Liver (tissue), 9 donors: ENCODE data around the gene FAM227B. TPM values are rescaled to one million over a fixed set of nuclear protein-coding genes. Genes with fewer than 3 reads are reported as not detected.

Experiments used
- DNase-seq: peaks from one replicate; pipeline ENCODE4 v3.0.0-alpha.2; 2017; ENCODE audit warnings: low spot score
- H3K27ac ChIP-seq, 2 donors: one replicate each; pipeline ENCODE4 v1.7.0; 2013; ENCODE audit warnings: inconsistent platforms in 2 of 2, low read length in 2 of 2, control low read depth in 1 of 2, low read depth in 1 of 2, mild to moderate bottlenecking in 1 of 2
- H3K27me3 ChIP-seq, 4 donors: one replicate each; pipeline versions ENCODE4 v1.6.1 to v1.7.0; 2013; ENCODE audit warnings: low read length in 3 of 4, inconsistent platforms in 1 of 4, mild to moderate bottlenecking in 1 of 4, moderate library complexity in 1 of 4; ENCODE audit not compliant: control insufficient read depth in 4 of 4, insufficient read depth in 4 of 4
- H3K36me3 ChIP-seq, 4 donors: one replicate each; pipeline versions ENCODE4 v1.6.1 to v1.7.0; 2013; ENCODE audit warnings: low read length in 3 of 4, mild to moderate bottlenecking in 3 of 4, low read depth in 1 of 4, moderate library complexity in 1 of 4; ENCODE audit not compliant: control insufficient read depth in 4 of 4, insufficient read depth in 3 of 4
- H3K4me1 ChIP-seq, 4 donors: one replicate each; pipeline versions ENCODE4 v1.6.1 to v1.7.0; 2013; ENCODE audit warnings: low read length in 3 of 4, mild to moderate bottlenecking in 3 of 4, moderate library complexity in 1 of 4; ENCODE audit not compliant: control insufficient read depth in 4 of 4, insufficient read depth in 4 of 4
- H3K4me3 ChIP-seq, 3 donors: one replicate each; pipeline versions ENCODE4 v1.6.1 to v1.7.0; 2013; ENCODE audit warnings: low read length in 3 of 3, control low read depth in 1 of 3, low read depth in 1 of 3, mild to moderate bottlenecking in 1 of 3
- H3K9ac ChIP-seq, 2 donors: one replicate each; pipeline ENCODE4 v1.7.0; 2013; ENCODE audit warnings: low read length in 2 of 2, mild to moderate bottlenecking in 2 of 2, moderate library complexity in 2 of 2, control low read depth in 1 of 2, low read depth in 1 of 2
- H3K9me3 ChIP-seq, 4 donors: one replicate each; pipeline versions ENCODE4 v1.6.1 to v1.7.0; 2013; ENCODE audit warnings: low read length in 3 of 4; ENCODE audit not compliant: control insufficient read depth in 4 of 4
- EGR1 ChIP-seq, 2 donors: IDR thresholded peaks; 2 replicates each; pipeline ENCODE4 v1.6.1; 2016 to 2018; ENCODE audit warnings: antibody characterized with exemption in 2 of 2, low read depth in 2 of 2
- FOXA1 ChIP-seq: IDR thresholded peaks from 2 replicates; pipeline ENCODE4 v1.6.1; 2016; ENCODE audit warnings: antibody characterized with exemption
- FOXA2 ChIP-seq: IDR thresholded peaks from 2 replicates; pipeline ENCODE4 v1.6.1; 2016; ENCODE audit warnings: antibody characterized with exemption
- GABPA ChIP-seq, 2 donors: IDR thresholded peaks in 1 of 2; conservative IDR thresholded peaks in 1 of 2; 2 replicates each; pipeline ENCODE4 v1.6.1; 2016; ENCODE audit warnings: antibody characterized with exemption in 2 of 2, mild to moderate bottlenecking in 1 of 2, moderate library complexity in 1 of 2
- HNF4A ChIP-seq, 2 donors: conservative IDR thresholded peaks; 2 replicates each; pipeline ENCODE4 v1.6.1; 2016; ENCODE audit warnings: antibody characterized with exemption in 2 of 2, mild to moderate bottlenecking in 2 of 2
- HNF4G ChIP-seq: IDR thresholded peaks from 2 replicates; pipeline ENCODE4 v1.6.1; 2016; ENCODE audit warnings: antibody characterized with exemption
- JUND ChIP-seq, 2 donors: IDR thresholded peaks; 2 replicates each; pipeline ENCODE4 v1.6.1; 2016; ENCODE audit warnings: antibody characterized with exemption in 2 of 2
- MAX ChIP-seq: IDR thresholded peaks from 2 replicates; pipeline ENCODE4 v1.6.1; 2016; ENCODE audit warnings: antibody characterized with exemption
- NR2F2 ChIP-seq: IDR thresholded peaks from 2 replicates; pipeline ENCODE4 v1.6.1; 2016; ENCODE audit warnings: antibody characterized with exemption
- RAD21 ChIP-seq, 2 donors: IDR thresholded peaks; 2 replicates each; pipeline ENCODE4 v1.6.1; 2016; ENCODE audit warnings: antibody characterized with exemption in 2 of 2, mild to moderate bottlenecking in 2 of 2
- RXRA ChIP-seq, 2 donors: IDR thresholded peaks; 2 replicates each; pipeline ENCODE4 v1.6.1; 2017 to 2018; ENCODE audit warnings: antibody characterized with exemption in 2 of 2, mild to moderate bottlenecking in 1 of 2
- SP1 ChIP-seq: IDR thresholded peaks from 2 replicates; pipeline ENCODE4 v1.6.1; 2018; ENCODE audit warnings: antibody characterized with exemption, mild to moderate bottlenecking
- TAF1 ChIP-seq: conservative IDR thresholded peaks from 2 replicates; pipeline ENCODE4 v1.6.1; 2016; ENCODE audit warnings: antibody characterized with exemption, mild to moderate bottlenecking
- ZBTB33 ChIP-seq: IDR thresholded peaks from 2 replicates; pipeline ENCODE4 v1.6.1; 2016; ENCODE audit warnings: antibody characterized with exemption
- WGBS: extraction: QIAGEN DNeasy Blood & Tissue Kit; methylation state at CpG from one replicate; pipeline ENCODE4 v1.1.7; 2013; 5-methylcytosine and 5-hydroxymethylcytosine counted together
- polyA plus RNA-seq, 2 donors: library from polyadenylated mRNA; stranded (reverse) in 1 of 2; unstranded in 1 of 2; fragments of 200-250 nt in 1 of 2; fragments of >200 nt in 1 of 2; fragmentation: Nextera tagmentation in 1 of 2; extraction: Ambion mirVana in 1 of 2; gene quantifications; one replicate each; pipeline versions ENCODE4 v1.2.1 to v1.2.3, GENCODE V29; 2013 to 2015
- total RNA-seq, 2 donors: library from RNA; depleted of rRNA; stranded (reverse); fragments of >200 nt; gene quantifications; one replicate each; pipeline ENCODE4 v1.2.3, GENCODE V29; 2014
- TF ChIP-seq, protein P1 (sequence below): IDR thresholded peaks from 2 replicates; pipeline ENCODE4 v1.6.1; 2016; ENCODE audit warnings: antibody characterized with exemption, mild to moderate bottlenecking
- TF ChIP-seq, protein P2 (sequence below): fragments of 150-350 bp; IDR thresholded peaks from 2 replicates; pipeline ENCODE4 v1.5.1; 2017; ENCODE audit warnings: improper control_type of control experiment, low read depth, low read length; ENCODE audit not compliant: missing input control
- donor health status: healthy.
- donor health status: healthy.
- donor health status: healthy.
- donor health status: healthy.
- donor health status: healthy.

Gene FAM227B
- total and polyA plus RNA-seq, 4 donors, result 1.3 to 5.1 (median 3.8) TPM

DNA sequence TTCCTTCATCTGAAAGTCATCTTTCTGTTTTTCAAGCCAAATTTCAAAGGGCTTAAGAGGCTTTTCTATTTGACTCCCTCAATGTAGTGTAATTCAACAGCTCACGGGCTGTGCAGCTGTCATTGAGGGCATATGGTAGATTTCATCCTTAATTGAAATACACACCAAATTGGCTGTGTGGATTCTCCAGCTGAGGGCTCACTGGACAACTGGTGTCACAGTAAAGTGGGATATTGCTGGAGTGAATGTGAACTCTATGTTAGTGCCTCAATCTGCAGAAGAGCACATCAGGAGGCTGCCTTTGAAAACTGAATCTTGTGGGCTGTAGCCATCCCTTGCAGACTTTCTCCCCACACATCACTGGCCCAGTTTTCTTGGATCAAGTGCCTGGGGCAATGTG is 330.4 kb downstream of the FAM227B start:
- no peak for DNase-seq
- 45% methylated on average over 1 of the region's 1 CpG for WGBS
- Histone ChIP-seq H3K4me1 (no peaks in the 10 kb centered on the region), H3K9ac (no peak overlapping the region), H3K36me3 (peaks cover 2 to 27% (median 20%) of the 10 kb centered on the region in 4 donors), H3K27ac (no peak overlapping the region), H3K27me3 (no peaks in the 10 kb centered on the region), H3K4me3 (no peak overlapping the region), H3K9me3 (no peaks in the 10 kb centered on the region)
- no peak for TF ChIP-seq FOXA1
- TF ChIP-seq, protein P1, sequence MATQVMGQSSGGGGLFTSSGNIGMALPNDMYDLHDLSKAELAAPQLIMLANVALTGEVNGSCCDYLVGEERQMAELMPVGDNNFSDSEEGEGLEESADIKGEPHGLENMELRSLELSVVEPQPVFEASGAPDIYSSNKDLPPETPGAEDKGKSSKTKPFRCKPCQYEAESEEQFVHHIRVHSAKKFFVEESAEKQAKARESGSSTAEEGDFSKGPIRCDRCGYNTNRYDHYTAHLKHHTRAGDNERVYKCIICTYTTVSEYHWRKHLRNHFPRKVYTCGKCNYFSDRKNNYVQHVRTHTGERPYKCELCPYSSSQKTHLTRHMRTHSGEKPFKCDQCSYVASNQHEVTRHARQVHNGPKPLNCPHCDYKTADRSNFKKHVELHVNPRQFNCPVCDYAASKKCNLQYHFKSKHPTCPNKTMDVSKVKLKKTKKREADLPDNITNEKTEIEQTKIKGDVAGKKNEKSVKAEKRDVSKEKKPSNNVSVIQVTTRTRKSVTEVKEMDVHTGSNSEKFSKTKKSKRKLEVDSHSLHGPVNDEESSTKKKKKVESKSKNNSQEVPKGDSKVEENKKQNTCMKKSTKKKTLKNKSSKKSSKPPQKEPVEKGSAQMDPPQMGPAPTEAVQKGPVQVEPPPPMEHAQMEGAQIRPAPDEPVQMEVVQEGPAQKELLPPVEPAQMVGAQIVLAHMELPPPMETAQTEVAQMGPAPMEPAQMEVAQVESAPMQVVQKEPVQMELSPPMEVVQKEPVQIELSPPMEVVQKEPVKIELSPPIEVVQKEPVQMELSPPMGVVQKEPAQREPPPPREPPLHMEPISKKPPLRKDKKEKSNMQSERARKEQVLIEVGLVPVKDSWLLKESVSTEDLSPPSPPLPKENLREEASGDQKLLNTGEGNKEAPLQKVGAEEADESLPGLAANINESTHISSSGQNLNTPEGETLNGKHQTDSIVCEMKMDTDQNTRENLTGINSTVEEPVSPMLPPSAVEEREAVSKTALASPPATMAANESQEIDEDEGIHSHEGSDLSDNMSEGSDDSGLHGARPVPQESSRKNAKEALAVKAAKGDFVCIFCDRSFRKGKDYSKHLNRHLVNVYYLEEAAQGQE, result no peak
- no peak for TF ChIP-seq HNF4A (conservative IDR thresholded peaks at IDR 0.05)
- no peak for TF ChIP-seq TAF1
- no peak for TF ChIP-seq RAD21 (IDR thresholded peaks at IDR 0.05)
- no peak for TF ChIP-seq EGR1 (IDR thresholded peaks at IDR 0.05; ENCODE audit: low read depth in 2 of 2)
- no peak for TF ChIP-seq GABPA (IDR thresholded peaks at IDR 0.05 in 1 of 2, conservative IDR thresholded peaks at IDR 0.05 in 1 of 2)
- TF ChIP-seq FOXA2, result no peak

GRCh38 chr15:49288391-49288790 is 332.2 kb downstream of the FAM227B start:
- Histone ChIP-seq H3K4me1 (no peaks in the 10 kb centered on the region), H3K9me3 (no peaks in the 10 kb centered on the region), H3K27ac (no peak overlapping the region), H3K4me3 (no peak overlapping the region), H3K36me3 (peaks cover 3 to 37% (median 32%) of the 10 kb centered on the region in 4 donors), H3K9ac (no peak overlapping the region), H3K27me3 (no peaks in the 10 kb centered on the region)
- TF ChIP-seq SP1, result no peak
- no peak for TF ChIP-seq ZBTB33
- TF ChIP-seq NR2F2, result no peak
- no peak for TF ChIP-seq EGR1 (IDR thresholded peaks at IDR 0.05; ENCODE audit: low read depth in 2 of 2)
- TF ChIP-seq GABPA (IDR thresholded peaks at IDR 0.05 in 1 of 2, conservative IDR thresholded peaks at IDR 0.05 in 1 of 2), result no peak
- no peak for TF ChIP-seq MAX
- TF ChIP-seq HNF4G, result no peak
- TF ChIP-seq RXRA (IDR thresholded peaks at IDR 0.05), result no peak
- no peak for TF ChIP-seq HNF4A (conservative IDR thresholded peaks at IDR 0.05)
- TF ChIP-seq RAD21 (IDR thresholded peaks at IDR 0.05), result no peak
- TF ChIP-seq, protein P2, sequence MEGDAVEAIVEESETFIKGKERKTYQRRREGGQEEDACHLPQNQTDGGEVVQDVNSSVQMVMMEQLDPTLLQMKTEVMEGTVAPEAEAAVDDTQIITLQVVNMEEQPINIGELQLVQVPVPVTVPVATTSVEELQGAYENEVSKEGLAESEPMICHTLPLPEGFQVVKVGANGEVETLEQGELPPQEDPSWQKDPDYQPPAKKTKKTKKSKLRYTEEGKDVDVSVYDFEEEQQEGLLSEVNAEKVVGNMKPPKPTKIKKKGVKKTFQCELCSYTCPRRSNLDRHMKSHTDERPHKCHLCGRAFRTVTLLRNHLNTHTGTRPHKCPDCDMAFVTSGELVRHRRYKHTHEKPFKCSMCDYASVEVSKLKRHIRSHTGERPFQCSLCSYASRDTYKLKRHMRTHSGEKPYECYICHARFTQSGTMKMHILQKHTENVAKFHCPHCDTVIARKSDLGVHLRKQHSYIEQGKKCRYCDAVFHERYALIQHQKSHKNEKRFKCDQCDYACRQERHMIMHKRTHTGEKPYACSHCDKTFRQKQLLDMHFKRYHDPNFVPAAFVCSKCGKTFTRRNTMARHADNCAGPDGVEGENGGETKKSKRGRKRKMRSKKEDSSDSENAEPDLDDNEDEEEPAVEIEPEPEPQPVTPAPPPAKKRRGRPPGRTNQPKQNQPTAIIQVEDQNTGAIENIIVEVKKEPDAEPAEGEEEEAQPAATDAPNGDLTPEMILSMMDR, result no peak
- TF ChIP-seq JUND (IDR thresholded peaks at IDR 0.05), result no peak
- no peak for DNase-seq
- WGBS, result 96% methylated on average over 2 of the region's 2 CpGs
